Caco-2 (cell line): ENCODE results near the gene ATP6V0D1. TPM values are rescaled to one million over a fixed set of nuclear protein-coding genes. Genes with fewer than 3 reads are reported as not detected.

Experiments used
- BruUV-seq: library from RNA; stranded (reverse); fragments of 400-500 nt; replicated peaks from 2 replicates; lab custom pipeline; 2021; lab: Mats Ljungman, UMichigan
- CTCF ChIA-PET: fragments of 300-600 bp; sonication (Branson Sonifier 250); formaldehyde crosslinking; loops from one replicate; lab custom pipeline; 2022; ENCODE audit warnings: antibody characterized with exemption; lab: Charles Lee
- POLR2A ChIA-PET: fragments of 300-600 bp; sonication (Branson Sonifier 250); formaldehyde crosslinking; loops from one replicate; lab custom pipeline; 2022; ENCODE audit warnings: antibody characterized with exemption; lab: Charles Lee
- DNase-seq, 2 experiments: peaks; one replicate each; pipeline versions ENCODE4 v3.0.0 to v3.0.0-alpha.2; 2020 to 2022
- H3K27me3 ChIP-seq: replicated peaks from 2 replicates; pipeline ENCODE4 v1.6.0; 2011; ENCODE audit warnings: low read length; ENCODE audit not compliant: control insufficient read depth, insufficient read depth
- H3K36me3 ChIP-seq: 2 replicates; pipeline ENCODE4 v1.5.1; 2011; ENCODE audit warnings: low read length; ENCODE audit not compliant: control insufficient read depth, insufficient read depth
- H3K4me1 ChIP-seq: fragments of 250-450 bp; sonication (Bioruptor Pico); 2 replicates; pipeline ENCODE4 v1.5.1; 2020; ENCODE audit warnings: mild to moderate bottlenecking
- H3K4me3 ChIP-seq: 2 replicates; pipeline ENCODE4 v1.5.1; 2011; ENCODE audit warnings: low read depth, mild to moderate bottlenecking, control low read depth, low read length
- H3K9me3 ChIP-seq: fragments of 250-450 bp; sonication (Bioruptor Pico); 2 replicates; pipeline ENCODE4 v1.5.1; 2020; ENCODE audit warnings: mild to moderate bottlenecking, moderate library complexity
- H3K27ac Mint-ChIP-seq: one replicate; pipeline ENCODE4 v1.8.0; 2022; ENCODE audit warnings: mixed read lengths; ENCODE audit not compliant: unreplicated experiment
- H3K27me3 Mint-ChIP-seq: one replicate; pipeline ENCODE4 v1.8.0; 2022; ENCODE audit warnings: mixed read lengths; ENCODE audit not compliant: insufficient read depth, unreplicated experiment
- H3K36me3 Mint-ChIP-seq: one replicate; pipeline ENCODE4 v1.8.0; 2022; ENCODE audit warnings: mild to moderate bottlenecking, mixed read lengths; ENCODE audit not compliant: insufficient read depth, unreplicated experiment
- H3K4me1 Mint-ChIP-seq: one replicate; pipeline ENCODE4 v1.8.0; 2022; ENCODE audit warnings: low read depth, mixed read lengths; ENCODE audit not compliant: unreplicated experiment
- H3K4me3 Mint-ChIP-seq: one replicate; pipeline ENCODE4 v1.8.0; 2022; ENCODE audit warnings: mild to moderate bottlenecking, moderate library complexity, mixed read lengths; ENCODE audit not compliant: unreplicated experiment
- H3K9me3 Mint-ChIP-seq: one replicate; pipeline ENCODE4 v1.8.0; 2022; ENCODE audit warnings: mixed read lengths; ENCODE audit not compliant: unreplicated experiment
- intact Hi-C: fragments of 100-400 bp; cut with micrococcal nuclease; formaldehyde crosslinking; loops from one replicate; pipeline ENCODE4 v1.10.0; 2022; ENCODE audit not compliant: unreplicated experiment
- total RNA-seq: library from RNA; stranded (reverse); gene quantifications from 2 replicates; pipeline ENCODE4 v1.2.3, GENCODE V29; 2022
- TF ChIP-seq, protein P1 (sequence below), 2 experiments: fragments of 200-600 bp in 1 of 2; IDR thresholded peaks; 1 replicate in 1 of 2; 2 replicates in 1 of 2; pipeline versions ENCODE4 v1.5.1 to v1.8.0; 2011 to 2022; ENCODE audit warnings: antibody characterized with exemption in 1 of 2, control low read depth in 1 of 2, inconsistent platforms in 1 of 2, low read depth in 1 of 2, low read length in 1 of 2, mild to moderate bottlenecking in 1 of 2, moderate library complexity in 1 of 2; ENCODE audit not compliant: insufficient read depth in 1 of 2, severe bottlenecking in 1 of 2, unreplicated experiment in 1 of 2

Gene ATP6V0D1
- total RNA-seq, 1 experiment from 2014 or later: 110 TPM

DNA sequence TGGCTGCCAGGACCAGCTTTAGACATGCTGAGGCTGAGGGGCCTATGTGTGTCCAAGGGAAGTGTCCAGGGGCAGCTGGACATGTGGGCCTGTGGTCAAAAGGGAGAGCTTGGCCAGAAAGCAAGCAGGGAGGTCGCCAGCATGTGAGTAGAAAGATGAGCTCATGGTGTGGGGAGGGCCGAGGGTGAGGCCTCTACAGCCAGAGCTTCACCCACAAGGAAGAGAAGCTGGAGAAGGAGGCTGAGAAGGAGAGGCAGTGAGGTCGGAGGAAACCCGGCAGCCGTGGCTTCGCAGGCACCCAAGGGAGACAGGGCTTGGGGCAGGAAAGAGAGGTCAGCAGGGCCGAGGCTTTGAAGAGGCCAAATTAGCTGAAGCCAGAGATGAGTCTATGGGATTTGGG, 54.0 kb downstream of the ATP6V0D1 start:
- Mint-ChIP-seq H3K4me3 (no peak overlapping the region), H3K27ac (no peak overlapping the region), H3K36me3 (peaks cover 11% of the 10 kb centered on the region), H3K27me3 (no peaks in the 10 kb centered on the region), H3K9me3 (no peaks in the 10 kb centered on the region), H3K4me1 (peaks cover 14% of the 10 kb centered on the region)
- DNase-seq: no peak
- intact Hi-C loops: no loop called here
- no peaks in the 10 kb centered on the region for H3K9me3 ChIP-seq
- no peaks in the 10 kb centered on the region for H3K27me3 ChIP-seq
- TF ChIP-seq, protein P1, sequence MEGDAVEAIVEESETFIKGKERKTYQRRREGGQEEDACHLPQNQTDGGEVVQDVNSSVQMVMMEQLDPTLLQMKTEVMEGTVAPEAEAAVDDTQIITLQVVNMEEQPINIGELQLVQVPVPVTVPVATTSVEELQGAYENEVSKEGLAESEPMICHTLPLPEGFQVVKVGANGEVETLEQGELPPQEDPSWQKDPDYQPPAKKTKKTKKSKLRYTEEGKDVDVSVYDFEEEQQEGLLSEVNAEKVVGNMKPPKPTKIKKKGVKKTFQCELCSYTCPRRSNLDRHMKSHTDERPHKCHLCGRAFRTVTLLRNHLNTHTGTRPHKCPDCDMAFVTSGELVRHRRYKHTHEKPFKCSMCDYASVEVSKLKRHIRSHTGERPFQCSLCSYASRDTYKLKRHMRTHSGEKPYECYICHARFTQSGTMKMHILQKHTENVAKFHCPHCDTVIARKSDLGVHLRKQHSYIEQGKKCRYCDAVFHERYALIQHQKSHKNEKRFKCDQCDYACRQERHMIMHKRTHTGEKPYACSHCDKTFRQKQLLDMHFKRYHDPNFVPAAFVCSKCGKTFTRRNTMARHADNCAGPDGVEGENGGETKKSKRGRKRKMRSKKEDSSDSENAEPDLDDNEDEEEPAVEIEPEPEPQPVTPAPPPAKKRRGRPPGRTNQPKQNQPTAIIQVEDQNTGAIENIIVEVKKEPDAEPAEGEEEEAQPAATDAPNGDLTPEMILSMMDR (IDR thresholded peaks at IDR 0.05; ENCODE audit: insufficient read depth in 1 of 2, low read depth in 1 of 2, low read length in 1 of 2, severe bottlenecking in 1 of 2, unreplicated experiment in 1 of 2): no peak
- H3K36me3 ChIP-seq: no peaks in the 10 kb centered on the region
- H3K4me3 ChIP-seq: no peak overlapping the region
- BruUV-seq: no TSS peak
- ChIA-PET POLR2A (no interaction called here), CTCF (interaction anchor here (0.6 to 2.1 kb wide), 10 partner anchors 10 to 267 kb away, joined by 3 to 15 read pairs (median 8); partner anchors contain the start of gene ZDHHC1)
- H3K4me1 ChIP-seq: peaks cover 34% of the 10 kb centered on the region

DNA sequence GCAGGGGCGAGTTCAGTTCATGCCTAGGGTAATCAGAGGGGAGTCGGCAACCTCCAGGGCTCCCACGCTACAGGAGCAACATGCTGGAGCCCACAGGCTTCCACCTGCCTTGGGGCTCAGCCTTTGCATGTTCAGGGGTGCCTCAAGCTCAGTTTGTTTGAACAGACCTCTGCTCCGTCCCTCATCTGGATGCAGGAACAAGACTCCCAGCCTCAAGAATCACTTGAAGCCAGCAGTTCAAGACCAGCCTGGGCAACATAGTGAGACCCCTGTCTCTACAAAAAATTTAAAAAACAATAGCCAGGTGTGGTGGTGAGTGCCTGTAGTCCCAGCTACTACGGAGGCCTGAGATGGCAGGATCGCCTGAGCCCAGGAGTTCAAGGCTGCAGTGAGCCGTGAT, 54.9 kb downstream of the ATP6V0D1 start:
- POLR2A ChIA-PET: no interaction called here
- H3K4me1 ChIP-seq: peaks cover 27% of the 10 kb centered on the region
- Mint-ChIP-seq H3K9me3 (no peaks in the 10 kb centered on the region), H3K27me3 (no peaks in the 10 kb centered on the region), H3K4me3 (no peak overlapping the region), H3K4me1 (peaks cover 14% of the 10 kb centered on the region), H3K27ac (no peak overlapping the region), H3K36me3 (peaks cover 11% of the 10 kb centered on the region)
- H3K4me3 ChIP-seq: no peak overlapping the region
- no peaks in the 10 kb centered on the region for H3K9me3 ChIP-seq
- DNase-seq: no peak
- no TSS peak for BruUV-seq
- TF ChIP-seq, protein P1 (IDR thresholded peaks at IDR 0.05; ENCODE audit: insufficient read depth in 1 of 2, low read depth in 1 of 2, low read length in 1 of 2, severe bottlenecking in 1 of 2, unreplicated experiment in 1 of 2): no peak
- H3K36me3 ChIP-seq: no peaks in the 10 kb centered on the region
- intact Hi-C loops: no loop called here
- H3K27me3 ChIP-seq: no peaks in the 10 kb centered on the region
- CTCF ChIA-PET: no interaction called here

DNA sequence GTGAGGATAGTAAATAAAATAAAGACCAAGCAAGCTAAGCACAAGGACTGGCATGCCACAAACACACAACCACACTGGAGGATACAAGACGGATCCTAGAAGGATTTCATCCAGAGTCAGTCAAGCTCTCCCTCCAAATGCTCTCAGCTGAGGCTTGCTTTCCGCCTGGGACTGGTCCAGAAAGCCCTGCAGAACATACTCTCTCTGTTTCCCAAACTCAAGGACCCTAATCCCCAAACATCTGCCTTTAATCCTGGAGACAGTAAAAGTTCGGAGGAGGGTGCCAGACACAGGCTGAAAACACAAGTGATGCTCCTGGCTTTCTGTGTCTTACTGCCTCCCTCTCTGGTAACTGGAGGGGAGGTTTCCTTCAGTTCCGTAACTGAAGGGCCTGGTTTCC, 55.4 kb downstream of the ATP6V0D1 start:
- TF ChIP-seq, protein P1 (IDR thresholded peaks at IDR 0.05; ENCODE audit: insufficient read depth in 1 of 2, low read depth in 1 of 2, low read length in 1 of 2, severe bottlenecking in 1 of 2, unreplicated experiment in 1 of 2): no peak
- Histone ChIP-seq H3K4me1 (peaks cover 27% of the 10 kb centered on the region), H3K27me3 (no peaks in the 10 kb centered on the region), H3K4me3 (no peak overlapping the region), H3K9me3 (no peaks in the 10 kb centered on the region), H3K36me3 (no peaks in the 10 kb centered on the region)
- Mint-ChIP-seq H3K27ac (no peak overlapping the region), H3K36me3 (peaks cover 11% of the 10 kb centered on the region), H3K4me1 (peaks cover 14% of the 10 kb centered on the region), H3K4me3 (no peak overlapping the region), H3K9me3 (no peaks in the 10 kb centered on the region), H3K27me3 (no peaks in the 10 kb centered on the region)
- DNase-seq: no peak
- ChIA-PET POLR2A (interaction anchor here (0.5 kb wide), 1 partner anchor 53 kb away, joined by 5 read pairs; no protein-coding TSS in a partner anchor), CTCF (no interaction called here)
- BruUV-seq: no TSS peak
- intact Hi-C loops: no loop called here
